Colonic mucosa (tissue), 4 donors: ENCODE measurements around the gene TEX264. TPM values are rescaled to one million over a fixed set of nuclear protein-coding genes. Genes with fewer than 3 reads are reported as not detected.

Experiments
- DNase-seq: peaks from one replicate; pipeline ENCODE4 v3.0.0-alpha.2; 2020
- H3K27ac ChIP-seq: fragments of 200-600 bp; one replicate; pipeline ENCODE4 v1.8.0; 2021
- H3K27me3 ChIP-seq: fragments of 200-600 bp; one replicate; pipeline ENCODE4 v1.8.0; 2021
- H3K36me3 ChIP-seq: fragments of 200-600 bp; one replicate; pipeline ENCODE4 v1.8.0; 2021
- H3K4me1 ChIP-seq: fragments of 200-600 bp; one replicate; pipeline ENCODE4 v1.8.0; 2021; ENCODE audit warnings: mild to moderate bottlenecking
- H3K4me3 ChIP-seq: fragments of 200-600 bp; one replicate; pipeline ENCODE4 v1.8.0; 2021
- H3K9ac ChIP-seq, 2 donors: one replicate each; pipeline ENCODE4 v1.7.0; 2013; ENCODE audit warnings: control low read depth in 2 of 2, low read depth in 2 of 2, low read length in 2 of 2
- H3K9me3 ChIP-seq: fragments of 200-600 bp; one replicate; pipeline ENCODE4 v1.8.0; 2021
- intact Hi-C: fragments of 100-400 bp; cut with DNase I; formaldehyde crosslinking; loops from one replicate; pipeline ENCODE4 v1.14.1; 2022
- total RNA-seq, 2 donors: library from RNA; stranded (reverse); fragmentation: NEBNext Ultra II Directional in 1 of 2; extraction: Animal tissue kit (Norgen Biotek cat#: 25700) in 1 of 2; gene quantifications; one replicate each; pipeline ENCODE4 v1.2.1, GENCODE V29; 2021
- TF ChIP-seq, protein P1 (sequence below): fragments of 200-600 bp; IDR thresholded peaks from one replicate; pipeline ENCODE4 v1.8.0; 2022; ENCODE audit warnings: antibody characterized with exemption, mild to moderate bottlenecking
- donor health status: healthy.
- donor health status: DM: no; HTN: no; CAD: no.
- donor health status: DM: no; HTN: no; CAD: no.

The TEX264 gene
- total RNA-seq, 2 donors from 2014 or later, result 54.0 to 92.3 TPM

DNA sequence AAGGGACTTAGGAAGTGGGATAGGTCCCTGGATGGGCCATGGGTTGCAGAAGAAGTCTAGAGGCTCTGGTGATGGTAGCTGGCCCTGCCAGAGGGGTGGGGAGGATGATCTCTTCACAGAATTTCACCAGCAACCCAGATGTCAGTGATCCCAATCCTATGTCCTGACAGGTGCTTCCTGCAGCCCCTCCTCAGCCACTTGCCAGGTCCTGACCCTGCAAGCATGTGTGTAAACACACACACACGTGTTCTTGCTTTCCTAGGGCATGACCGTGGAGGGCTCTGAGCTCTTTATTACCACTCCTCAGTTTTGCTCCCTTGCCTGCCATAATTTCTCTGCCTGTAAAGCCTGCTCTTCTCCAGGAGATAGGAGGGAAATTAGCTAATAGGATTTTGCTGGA is 12.5 kb downstream of the TEX264 start:
- intact Hi-C loops, result loop anchor here (5.0 kb wide), 2 partner anchors 41 to 181 kb away; partner anchors contain the start of gene DCAF1
- no peaks in the 10 kb centered on the region for H3K36me3 ChIP-seq

DNA sequence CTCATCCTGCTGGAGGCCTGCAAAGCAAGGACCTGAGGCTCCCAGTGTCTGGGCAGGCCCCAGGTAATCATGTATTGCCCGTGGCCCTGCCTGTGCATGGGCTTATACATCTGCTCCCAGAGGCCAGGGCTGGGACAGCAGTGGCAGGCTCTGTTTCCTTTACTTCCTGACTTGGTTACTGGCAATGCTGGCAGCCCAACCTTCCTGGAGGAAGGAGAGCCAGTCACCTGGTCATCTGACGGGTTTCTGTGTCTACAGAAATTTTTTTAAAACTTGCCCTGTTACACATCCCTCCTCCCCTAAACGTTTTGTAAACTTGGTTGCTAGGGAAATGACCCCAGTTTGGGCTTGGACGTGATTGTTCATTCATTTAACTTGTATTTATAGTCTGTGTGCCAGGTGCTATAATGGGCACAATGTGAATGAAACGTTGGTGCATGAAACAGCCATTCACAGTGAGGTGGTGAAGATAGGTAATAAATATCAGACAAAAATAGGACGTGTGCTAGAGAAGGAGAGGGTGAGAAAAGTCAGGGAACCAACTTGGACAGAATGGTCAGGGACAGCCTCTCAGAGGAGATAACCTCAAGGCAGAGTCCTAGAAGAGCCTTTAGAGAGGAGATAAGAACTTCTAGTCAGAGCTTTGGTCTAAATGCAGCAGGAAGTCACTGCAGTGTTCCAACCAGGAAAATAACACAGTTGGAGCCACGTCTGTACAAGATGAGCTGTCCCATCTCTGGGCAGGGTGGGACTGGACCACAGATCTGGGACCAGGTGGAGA is 14.1 kb downstream of the TEX264 start:
- Histone ChIP-seq H3K36me3 (no peaks in the 10 kb centered on the region), H3K27ac (no peak overlapping the region), H3K4me1 (peaks cover 18% of the 10 kb centered on the region), H3K4me3 (no peak overlapping the region), H3K27me3 (no peaks in the 10 kb centered on the region), H3K9ac (no peak overlapping the region), H3K9me3 (no peaks in the 10 kb centered on the region)
- DNase-seq, result no peak
- intact Hi-C loops, result loop anchor here (5.0 kb wide), 2 partner anchors 43 to 183 kb away; partner anchors contain the start of gene DCAF1
- TF ChIP-seq, protein P1, sequence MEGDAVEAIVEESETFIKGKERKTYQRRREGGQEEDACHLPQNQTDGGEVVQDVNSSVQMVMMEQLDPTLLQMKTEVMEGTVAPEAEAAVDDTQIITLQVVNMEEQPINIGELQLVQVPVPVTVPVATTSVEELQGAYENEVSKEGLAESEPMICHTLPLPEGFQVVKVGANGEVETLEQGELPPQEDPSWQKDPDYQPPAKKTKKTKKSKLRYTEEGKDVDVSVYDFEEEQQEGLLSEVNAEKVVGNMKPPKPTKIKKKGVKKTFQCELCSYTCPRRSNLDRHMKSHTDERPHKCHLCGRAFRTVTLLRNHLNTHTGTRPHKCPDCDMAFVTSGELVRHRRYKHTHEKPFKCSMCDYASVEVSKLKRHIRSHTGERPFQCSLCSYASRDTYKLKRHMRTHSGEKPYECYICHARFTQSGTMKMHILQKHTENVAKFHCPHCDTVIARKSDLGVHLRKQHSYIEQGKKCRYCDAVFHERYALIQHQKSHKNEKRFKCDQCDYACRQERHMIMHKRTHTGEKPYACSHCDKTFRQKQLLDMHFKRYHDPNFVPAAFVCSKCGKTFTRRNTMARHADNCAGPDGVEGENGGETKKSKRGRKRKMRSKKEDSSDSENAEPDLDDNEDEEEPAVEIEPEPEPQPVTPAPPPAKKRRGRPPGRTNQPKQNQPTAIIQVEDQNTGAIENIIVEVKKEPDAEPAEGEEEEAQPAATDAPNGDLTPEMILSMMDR, result no peak

More for the DNA sequence above, 12.5 kb downstream of the TEX264 start:
- TF ChIP-seq, protein P1, result no peak
- Histone ChIP-seq H3K9me3 (no peaks in the 10 kb centered on the region), H3K4me1 (peaks cover 18% of the 10 kb centered on the region), H3K27me3 (no peaks in the 10 kb centered on the region), H3K9ac (no peak overlapping the region), H3K4me3 (no peak overlapping the region), H3K27ac (no peak overlapping the region)
- no peak for DNase-seq

DNA sequence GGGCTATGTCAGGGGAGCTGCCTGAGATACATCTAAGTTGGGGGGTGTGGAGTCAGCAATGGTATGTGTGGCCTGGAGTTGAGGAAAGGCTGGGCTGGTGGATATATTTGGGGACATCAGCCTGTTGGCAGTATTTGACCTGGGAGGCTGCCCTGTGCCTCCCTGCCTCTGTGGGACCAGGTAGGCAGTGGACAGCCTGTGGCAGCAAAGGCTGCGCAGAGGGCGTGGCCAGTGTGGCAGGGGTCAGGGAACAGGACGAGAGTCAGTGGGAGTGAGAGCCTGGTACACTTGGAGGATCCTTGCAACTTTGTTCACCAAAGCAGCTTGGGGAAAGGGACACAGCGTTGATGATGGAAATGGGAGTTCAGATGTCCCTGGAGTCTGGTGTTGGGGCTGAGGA is 15.0 kb downstream of the TEX264 start:
- Histone ChIP-seq H3K27me3 (no peaks in the 10 kb centered on the region), H3K4me1 (peaks cover 9% of the 10 kb centered on the region), H3K27ac (peak overlapping the region; percentile 40), H3K36me3 (no peaks in the 10 kb centered on the region), H3K9ac (no peak overlapping the region), H3K4me3 (no peak overlapping the region), H3K9me3 (no peaks in the 10 kb centered on the region)
- TF ChIP-seq, protein P1, result no peak
- DNase-seq, result no peak
- intact Hi-C loops, result no loop called here

DNA sequence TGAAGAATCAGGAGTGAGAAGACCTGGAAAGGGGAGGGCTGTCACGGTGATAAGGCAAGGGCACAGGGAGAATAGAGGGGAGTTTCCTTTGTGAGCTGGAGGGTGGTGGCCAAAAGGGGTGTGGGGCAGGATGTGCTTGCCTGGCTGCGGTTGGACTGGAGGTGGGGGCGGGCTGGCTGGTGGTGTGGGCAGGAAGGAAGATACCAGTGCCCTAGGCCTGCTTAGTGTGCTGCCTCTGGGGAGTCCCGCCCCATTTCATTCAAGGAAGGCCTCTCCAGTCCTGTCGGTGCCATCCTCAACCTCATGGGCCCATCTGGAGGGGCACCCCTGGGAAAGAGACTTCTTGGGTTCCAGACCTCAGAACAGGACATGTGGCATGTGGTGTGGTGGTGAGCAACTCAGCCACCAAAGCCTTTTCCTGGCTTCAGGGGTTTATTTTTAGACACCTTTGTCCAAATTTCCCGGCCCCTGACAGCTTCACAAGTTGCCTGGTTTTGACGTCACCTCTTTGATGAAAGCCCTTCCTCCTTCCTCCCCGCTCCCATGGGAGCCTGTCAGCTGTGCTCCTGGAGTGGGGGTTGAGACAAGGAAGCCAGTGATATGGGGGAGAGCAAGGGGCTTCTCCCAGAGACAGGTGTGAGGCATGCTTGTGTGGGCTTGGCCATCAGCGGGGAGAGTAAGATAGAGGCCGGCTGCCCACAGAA is 15.6 kb downstream of the TEX264 start:
- H3K4me3 ChIP-seq, result no peak overlapping the region
- TF ChIP-seq, protein P1, result no peak
- peaks cover 3% of the 10 kb centered on the region for H3K4me1 ChIP-seq
- intact Hi-C loops, result no loop called here
- DNase-seq, result peak; percentile 41
- H3K9me3 ChIP-seq, result no peaks in the 10 kb centered on the region
- no peaks in the 10 kb centered on the region for H3K36me3 ChIP-seq
- H3K9ac ChIP-seq, result no peak overlapping the region
- H3K27me3 ChIP-seq, result no peaks in the 10 kb centered on the region
- peak overlapping the region; percentile 40 for H3K27ac ChIP-seq

DNA sequence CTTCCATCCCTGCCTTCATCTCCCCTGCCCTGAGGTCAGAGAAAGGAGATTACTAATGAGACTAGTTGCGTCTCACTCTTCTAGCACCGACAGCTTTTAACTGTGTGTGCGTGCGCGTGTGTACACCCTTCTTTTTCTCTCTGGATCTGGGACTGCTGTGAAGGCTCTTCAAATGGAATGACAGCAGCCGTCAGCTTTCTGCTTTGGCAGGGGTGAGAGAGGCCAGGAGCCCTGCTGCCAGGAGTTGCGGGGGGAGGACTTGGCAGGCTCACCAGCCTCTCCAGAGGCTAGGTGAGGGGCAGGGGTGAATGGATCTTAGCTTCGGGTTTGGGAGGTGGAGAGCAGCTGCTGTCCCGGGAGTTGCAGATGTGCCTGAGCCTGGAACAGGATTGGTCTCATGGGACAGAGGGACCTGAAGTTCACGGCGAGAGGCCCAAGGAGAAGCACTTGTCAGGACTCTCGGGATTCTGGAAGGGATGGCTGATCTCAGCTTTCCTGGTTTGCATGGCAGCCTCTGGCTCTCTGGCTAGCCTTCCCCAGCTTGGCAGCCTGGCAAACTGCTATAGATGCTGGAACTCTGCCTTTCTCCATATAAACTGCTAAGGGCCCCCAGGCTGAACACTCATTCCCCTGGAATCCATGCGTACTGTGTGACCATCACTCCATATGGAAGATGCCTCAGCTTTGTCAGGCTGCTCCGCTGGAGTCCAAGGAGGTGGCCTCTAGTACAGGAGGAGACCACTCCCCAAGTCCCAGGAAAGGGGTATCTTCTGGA is 16.6 kb downstream of the TEX264 start:
- no peak overlapping the region for H3K4me3 ChIP-seq
- no peaks in the 10 kb centered on the region for H3K9me3 ChIP-seq
- TF ChIP-seq, protein P1, result no peak
- no peaks in the 10 kb centered on the region for H3K4me1 ChIP-seq
- no peak for DNase-seq
- intact Hi-C loops, result no loop called here
- H3K9ac ChIP-seq, result no peak overlapping the region
- no peaks in the 10 kb centered on the region for H3K27me3 ChIP-seq
- H3K27ac ChIP-seq, result no peak overlapping the region
- no peaks in the 10 kb centered on the region for H3K36me3 ChIP-seq
